ENCODE measurements around the gene NKX2-3. TPM values are rescaled to one million over a fixed set of nuclear protein-coding genes. Genes with fewer than 3 reads are reported as not detected.

The NKX2-3 gene
- total RNA-seq, 3 donors from 2014 or later (not counting 1 experiment from before 2014, with no cell fraction given), result not detected

DNA sequence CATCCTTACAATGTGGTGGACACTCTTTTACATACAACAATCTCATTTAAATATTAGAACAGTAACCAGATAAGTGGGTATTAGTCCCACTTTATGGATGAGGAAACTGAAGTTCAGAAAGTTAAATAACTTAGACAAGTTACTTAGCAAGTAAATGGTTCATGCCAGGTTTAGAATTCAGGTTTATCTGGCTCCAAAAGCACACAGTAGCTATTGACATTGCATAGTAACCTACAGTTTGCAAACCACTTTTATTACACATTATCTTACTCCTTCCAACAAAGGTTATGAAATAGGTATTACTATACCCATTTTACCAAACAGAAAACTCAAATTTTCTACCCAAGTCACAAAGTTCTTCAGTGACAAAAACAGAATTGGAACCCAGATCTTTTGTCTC is 19.7 kb upstream of the NKX2-3 start:
- no peaks in the 10 kb centered on the region for H3K36me3 Mint-ChIP-seq
- no peak overlapping the region for H3K4me3 ChIP-seq (ENCODE audit: low read length)
- H3K36me3 ChIP-seq (ENCODE audit: control insufficient read depth, insufficient read depth, low read length), result no peaks in the 10 kb centered on the region
- no peak overlapping the region for H3K4me3 Mint-ChIP-seq
- no peaks in the 10 kb centered on the region for H3K9me3 ChIP-seq (ENCODE audit: control insufficient read depth, insufficient read depth, low read length)
- intact Hi-C loops (cut with micrococcal nuclease), result no loop called here
- no peaks in the 10 kb centered on the region for H3K9me3 Mint-ChIP-seq
- peaks cover 26 to 59% of the 10 kb centered on the region in 2 donors for H3K27me3 Mint-ChIP-seq (ENCODE audit: low read depth in 2 of 2)
- H3K4me1 Mint-ChIP-seq, result no peaks in the 10 kb centered on the region
- no peaks in the 10 kb centered on the region for H3K4me1 ChIP-seq (ENCODE audit: control insufficient read depth, insufficient read depth, low read length)
- no peak for ATAC-seq
- TF ChIP-seq, protein P1, sequence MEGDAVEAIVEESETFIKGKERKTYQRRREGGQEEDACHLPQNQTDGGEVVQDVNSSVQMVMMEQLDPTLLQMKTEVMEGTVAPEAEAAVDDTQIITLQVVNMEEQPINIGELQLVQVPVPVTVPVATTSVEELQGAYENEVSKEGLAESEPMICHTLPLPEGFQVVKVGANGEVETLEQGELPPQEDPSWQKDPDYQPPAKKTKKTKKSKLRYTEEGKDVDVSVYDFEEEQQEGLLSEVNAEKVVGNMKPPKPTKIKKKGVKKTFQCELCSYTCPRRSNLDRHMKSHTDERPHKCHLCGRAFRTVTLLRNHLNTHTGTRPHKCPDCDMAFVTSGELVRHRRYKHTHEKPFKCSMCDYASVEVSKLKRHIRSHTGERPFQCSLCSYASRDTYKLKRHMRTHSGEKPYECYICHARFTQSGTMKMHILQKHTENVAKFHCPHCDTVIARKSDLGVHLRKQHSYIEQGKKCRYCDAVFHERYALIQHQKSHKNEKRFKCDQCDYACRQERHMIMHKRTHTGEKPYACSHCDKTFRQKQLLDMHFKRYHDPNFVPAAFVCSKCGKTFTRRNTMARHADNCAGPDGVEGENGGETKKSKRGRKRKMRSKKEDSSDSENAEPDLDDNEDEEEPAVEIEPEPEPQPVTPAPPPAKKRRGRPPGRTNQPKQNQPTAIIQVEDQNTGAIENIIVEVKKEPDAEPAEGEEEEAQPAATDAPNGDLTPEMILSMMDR (IDR thresholded peaks at IDR 0.05), result no peak
- DNase-seq, result no peak
- no peak overlapping the region for H3K27ac ChIP-seq (ENCODE audit: low read length)
- no peak overlapping the region for H3K27ac Mint-ChIP-seq
- H3K27me3 ChIP-seq (ENCODE audit: control insufficient read depth, insufficient read depth, low read length), result no peaks in the 10 kb centered on the region

DNA sequence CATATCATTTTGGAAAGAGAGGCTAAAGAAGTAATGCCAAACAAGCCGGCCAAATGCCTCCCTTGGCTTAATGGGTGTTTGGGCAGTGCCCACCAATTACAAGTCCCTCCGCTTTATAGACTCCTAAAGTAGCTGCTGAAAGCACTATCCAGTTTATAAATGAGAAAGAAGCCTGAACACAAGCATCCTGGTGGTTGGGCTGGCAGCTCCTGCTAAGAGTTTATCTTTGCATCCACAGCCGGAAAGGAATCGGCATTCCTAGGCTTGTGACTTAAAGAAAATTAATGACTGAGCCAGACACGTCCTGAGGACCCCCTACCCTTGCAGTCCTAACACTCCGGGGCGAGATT is 13.1 kb upstream of the NKX2-3 start:
- no peak for ATAC-seq
- TF ChIP-seq, protein P1 (IDR thresholded peaks at IDR 0.05), result no peak
- Mint-ChIP-seq H3K4me3 (no peak overlapping the region), H3K27ac (no peak overlapping the region), H3K9me3 (no peaks in the 10 kb centered on the region), H3K4me1 (peaks cover 8 to 12% of the 10 kb centered on the region in 2 donors), H3K36me3 (no peaks in the 10 kb centered on the region), H3K27me3 (ENCODE audit: low read depth in 2 of 2) (peaks cover 45 to 62% of the 10 kb centered on the region in 2 donors)
- no peaks in the 10 kb centered on the region for H3K36me3 ChIP-seq (ENCODE audit: control insufficient read depth, insufficient read depth, low read length)
- no peaks in the 10 kb centered on the region for H3K9me3 ChIP-seq (ENCODE audit: control insufficient read depth, insufficient read depth, low read length)
- H3K27me3 ChIP-seq (ENCODE audit: control insufficient read depth, insufficient read depth, low read length), result peaks cover 5% of the 10 kb centered on the region
- no peak overlapping the region for H3K27ac ChIP-seq (ENCODE audit: low read length)
- intact Hi-C loops (cut with micrococcal nuclease), result no loop called here
- WGBS (ENCODE audit: insufficient coverage), result 54% methylated on average over 7 of the region's 7 CpGs
- H3K4me3 ChIP-seq (ENCODE audit: low read length), result no peak overlapping the region
- peaks cover 13% of the 10 kb centered on the region for H3K4me1 ChIP-seq (ENCODE audit: control insufficient read depth, insufficient read depth, low read length)
- DNase-seq, result no peak

GRCh38 chr10:99520040-99520846 is 12.5 kb upstream of the NKX2-3 start:
- TF ChIP-seq, protein P1 (IDR thresholded peaks at IDR 0.05), result no peak
- Mint-ChIP-seq H3K27ac (no peak overlapping the region), H3K9me3 (no peaks in the 10 kb centered on the region), H3K4me3 (no peak overlapping the region), H3K27me3 (ENCODE audit: low read depth in 2 of 2) (peaks cover 45 to 65% of the 10 kb centered on the region in 2 donors), H3K4me1 (peaks cover 8 to 12% of the 10 kb centered on the region in 2 donors), H3K36me3 (no peaks in the 10 kb centered on the region)
- no peaks in the 10 kb centered on the region for H3K36me3 ChIP-seq (ENCODE audit: control insufficient read depth, insufficient read depth, low read length)
- H3K4me1 ChIP-seq (ENCODE audit: control insufficient read depth, insufficient read depth, low read length), result peaks cover 13% of the 10 kb centered on the region
- 3% methylated on average over 48 of the region's 48 CpGs for WGBS (ENCODE audit: insufficient coverage)
- H3K27ac ChIP-seq (ENCODE audit: low read length), result no peak overlapping the region
- H3K4me3 ChIP-seq (ENCODE audit: low read length), result no peak overlapping the region
- ATAC-seq (no peak), DNase-seq (no peak)
- intact Hi-C loops (cut with micrococcal nuclease), result no loop called here
- no peaks in the 10 kb centered on the region for H3K9me3 ChIP-seq (ENCODE audit: control insufficient read depth, insufficient read depth, low read length)
- H3K27me3 ChIP-seq (ENCODE audit: control insufficient read depth, insufficient read depth, low read length), result peaks cover 5% of the 10 kb centered on the region
